Psoas muscle (tissue), 8 donors: ENCODE results near the gene PTPN13. TPM values are rescaled to one million over a fixed set of nuclear protein-coding genes. Genes with fewer than 3 reads are reported as not detected.
"Not testable (repeated sequence)": the region's sequence is repeated elsewhere in the genome, so short reads cannot be mapped to it uniquely, and the experiment has no call there.

Experiments used
- ATAC-seq, 4 donors: fragments of 200-7000 bp; cut with Tn5 transposase; one replicate each; pipeline ENCODE4 v1.9.1; 2020; ENCODE audit warnings: moderate library complexity in 3 of 4, mild to moderate bottlenecking in 2 of 4
- DNase-seq, 2 donors: peaks; one replicate each; pipeline ENCODE4 v3.0.0-alpha.2; 2020
- H3K27ac ChIP-seq: fragments of 200-600 bp; one replicate; pipeline ENCODE4 v1.8.0; 2022
- H3K27me3 ChIP-seq, 3 donors: fragments of 200-600 bp in 1 of 3; one replicate each; pipeline versions ENCODE4 v1.6.1 to v1.8.0; 2013 to 2022; ENCODE audit warnings: low read length in 2 of 3, mild to moderate bottlenecking in 2 of 3, moderate library complexity in 1 of 3; ENCODE audit not compliant: insufficient read depth in 3 of 3
- H3K36me3 ChIP-seq, 2 donors: fragments of 200-600 bp in 1 of 2; one replicate each; pipeline versions ENCODE4 v1.6.1 to v1.8.0; 2013 to 2022; ENCODE audit warnings: low read depth in 1 of 2, mild to moderate bottlenecking in 1 of 2, moderate library complexity in 1 of 2; ENCODE audit not compliant: insufficient read depth in 1 of 2
- H3K4me1 ChIP-seq: fragments of 200-600 bp; one replicate; pipeline ENCODE4 v1.8.0; 2022
- H3K4me3 ChIP-seq: fragments of 200-600 bp; one replicate; pipeline ENCODE4 v1.8.0; 2022; ENCODE audit warnings: mild to moderate bottlenecking
- H3K9me3 ChIP-seq: fragments of 200-600 bp; one replicate; pipeline ENCODE4 v1.8.0; 2022
- WGBS, 3 donors: extraction: QIAGEN DNeasy Blood & Tissue Kit; methylation state at CpG; one replicate each; pipeline versions ENCODE4 v1.1.6 to v1.1.7; 2013; 5-methylcytosine and 5-hydroxymethylcytosine counted together
- intact Hi-C, 2 donors: fragments of 100-400 bp; cut with DNase I; formaldehyde crosslinking; loops; one replicate each; pipeline versions ENCODE4 v1.11.0 to v1.14.2; 2022
- polyA plus RNA-seq, 3 donors: library from polyadenylated mRNA; stranded (reverse); fragments of 200-250 nt; gene quantifications; one replicate each; pipeline ENCODE4 v1.2.3, GENCODE V29; 2013
- total RNA-seq, 4 donors: library from RNA; stranded (reverse); fragmentation: NEBNext Ultra II Directional in 2 of 4; extraction: Animal tissue kit (Norgen Biotek cat#: 25700) in 2 of 4; gene quantifications; one replicate each; pipeline versions ENCODE4 v1.2.1 to v1.2.4, GENCODE V29; 2021 to 2023
- TF ChIP-seq, protein P1 (sequence below): fragments of 200-600 bp; IDR thresholded peaks from one replicate; pipeline ENCODE4 v1.8.0; 2022; ENCODE audit warnings: antibody characterized with exemption
- donor health status: healthy with polysubstance abuse.
- donor health status: DM: no; HTN: no; CAD: no; lungs with moderate emphysema.
- donor health status: Bipolar disorder and iron deficiency.
- donor health status: healthy.
- donor health status: DM: yes; HTN: yes; CAD: no.
- donor health status: DM: no; HTN: no; CAD: no.
- donor health status: DM: no; HTN: no; CAD: no.
- donor health status: DM: yes; HTN: yes; CAD: no.

The PTPN13 gene
- total and polyA plus RNA-seq, 7 donors, result 0.22 to 2.4 (median 0.89) TPM

GRCh38 chr4:86644892-86645291, 50.8 kb downstream of the PTPN13 start:
- H3K27ac ChIP-seq, result no peak overlapping the region
- intact Hi-C loops, result no loop called here
- peaks cover 13% of the 10 kb centered on the region for H3K9me3 ChIP-seq
- no peak for ATAC-seq
- DNase-seq, result no peak
- 89 to 94% (median 90%) methylated on average over 8 of the region's 8 CpGs for WGBS, 3 donors
- no peaks in the 10 kb centered on the region for H3K36me3 ChIP-seq
- no peaks in the 10 kb centered on the region for H3K27me3 ChIP-seq
- no peak overlapping the region for H3K4me3 ChIP-seq
- H3K4me1 ChIP-seq, result no peaks in the 10 kb centered on the region
- TF ChIP-seq, protein P1, sequence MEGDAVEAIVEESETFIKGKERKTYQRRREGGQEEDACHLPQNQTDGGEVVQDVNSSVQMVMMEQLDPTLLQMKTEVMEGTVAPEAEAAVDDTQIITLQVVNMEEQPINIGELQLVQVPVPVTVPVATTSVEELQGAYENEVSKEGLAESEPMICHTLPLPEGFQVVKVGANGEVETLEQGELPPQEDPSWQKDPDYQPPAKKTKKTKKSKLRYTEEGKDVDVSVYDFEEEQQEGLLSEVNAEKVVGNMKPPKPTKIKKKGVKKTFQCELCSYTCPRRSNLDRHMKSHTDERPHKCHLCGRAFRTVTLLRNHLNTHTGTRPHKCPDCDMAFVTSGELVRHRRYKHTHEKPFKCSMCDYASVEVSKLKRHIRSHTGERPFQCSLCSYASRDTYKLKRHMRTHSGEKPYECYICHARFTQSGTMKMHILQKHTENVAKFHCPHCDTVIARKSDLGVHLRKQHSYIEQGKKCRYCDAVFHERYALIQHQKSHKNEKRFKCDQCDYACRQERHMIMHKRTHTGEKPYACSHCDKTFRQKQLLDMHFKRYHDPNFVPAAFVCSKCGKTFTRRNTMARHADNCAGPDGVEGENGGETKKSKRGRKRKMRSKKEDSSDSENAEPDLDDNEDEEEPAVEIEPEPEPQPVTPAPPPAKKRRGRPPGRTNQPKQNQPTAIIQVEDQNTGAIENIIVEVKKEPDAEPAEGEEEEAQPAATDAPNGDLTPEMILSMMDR, result no peak

GRCh38 chr4:86652332-86652932, 58.3 kb downstream of the PTPN13 start:
- ATAC-seq (no peak), DNase-seq (no peak)
- TF ChIP-seq, protein P1, result no peak
- H3K4me1 ChIP-seq, result no peaks in the 10 kb centered on the region
- WGBS, 3 donors, result 86 to 94% (median 93%) methylated on average over 1 of the region's 1 CpG
- H3K9me3 ChIP-seq, result peaks cover 21% of the 10 kb centered on the region
- H3K27me3 ChIP-seq, result no peaks in the 10 kb centered on the region
- intact Hi-C loops, result no loop called here
- no peak overlapping the region for H3K27ac ChIP-seq
- no peaks in the 10 kb centered on the region for H3K36me3 ChIP-seq
- H3K4me3 ChIP-seq, result no peak overlapping the region

DNA sequence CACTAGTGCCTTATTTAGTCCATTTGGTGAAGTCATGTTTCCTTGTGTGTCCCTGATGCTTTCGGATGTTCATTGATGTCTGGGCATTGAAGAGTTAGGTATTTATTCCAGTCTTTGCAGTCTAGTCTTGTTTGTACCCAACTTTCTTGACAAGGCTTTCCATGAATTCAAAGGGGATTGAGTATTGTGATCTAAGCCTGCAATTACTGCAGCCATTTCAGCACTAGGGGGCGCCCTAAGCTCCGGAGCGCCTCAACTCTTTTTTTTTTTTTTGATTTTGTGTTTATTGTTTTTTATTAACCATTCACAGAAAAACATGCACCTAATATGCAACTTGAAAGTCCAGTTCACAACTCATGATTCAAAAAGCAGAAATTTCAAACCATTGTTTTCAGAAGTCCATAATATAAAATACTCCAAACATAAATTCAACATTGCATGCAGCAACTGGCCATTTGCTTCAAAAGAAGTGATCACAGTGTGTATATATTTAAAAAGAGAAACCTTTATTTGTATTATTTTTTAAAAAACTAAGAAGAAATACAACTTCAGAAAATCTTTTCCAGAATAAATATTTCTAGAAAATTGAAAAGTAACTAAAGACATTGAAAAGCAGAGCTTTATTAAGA, 59.2 kb downstream of the PTPN13 start:
- H3K36me3 ChIP-seq, result no peaks in the 10 kb centered on the region
- intact Hi-C loops, result no loop called here
- DNase-seq (no peak), ATAC-seq (no peak)
- peaks cover 21% of the 10 kb centered on the region for H3K9me3 ChIP-seq
- no peak overlapping the region for H3K4me3 ChIP-seq
- no peaks in the 10 kb centered on the region for H3K4me1 ChIP-seq
- WGBS, 3 donors, result 74 to 77% (median 77%) methylated on average over 4 of the region's 4 CpGs
- TF ChIP-seq, protein P1, result no peak
- H3K27me3 ChIP-seq, result no peaks in the 10 kb centered on the region
- no peak overlapping the region for H3K27ac ChIP-seq

- H3K36me3 ChIP-seq, intact Hi-C loops, H3K9me3 ChIP-seq, ATAC-seq, H3K27ac ChIP-seq, H3K4me1 ChIP-seq, H3K27me3 ChIP-seq, H3K4me3 ChIP-seq, DNase-seq: not testable (repeated sequence)
- 91 to 92% (median 91%) methylated on average over 10 of the region's 10 CpGs for WGBS, 3 donors
These were observed 62.7 kb downstream of the PTPN13 start for GRCh38 chr4:86656781-86657180.

- TF ChIP-seq, protein P1, result no peak
- DNase-seq, result no peak
- no peaks in the 10 kb centered on the region for H3K4me1 ChIP-seq
- no peaks in the 10 kb centered on the region for H3K27me3 ChIP-seq
- 89 to 100% (median 90%) methylated on average over 1 of the region's 1 CpG for WGBS, 3 donors
- H3K9me3 ChIP-seq, result peaks cover 2% of the 10 kb centered on the region
- intact Hi-C loops, result no loop called here
- no peak overlapping the region for H3K4me3 ChIP-seq
- no peak for ATAC-seq
- H3K27ac ChIP-seq, result no peak overlapping the region
- H3K36me3 ChIP-seq, result no peaks in the 10 kb centered on the region
These were observed 63.3 kb downstream of the PTPN13 start for GRCh38 chr4:86657382-86657781.
